HepG2 (cell line): ENCODE data around the gene PLK5. TPM values are rescaled to one million over a fixed set of nuclear protein-coding genes. Genes with fewer than 3 reads are reported as not detected.

Experiments used
- DNMT1 ChIP-seq: sonication (generic); formaldehyde crosslinking; IDR thresholded peaks from 2 replicates; pipeline ENCODE4 v1.5.1; 2020; ENCODE audit warnings: mild to moderate bottlenecking, missing genetic modification reagents
- ELF3 ChIP-seq: IDR thresholded peaks from 2 replicates; pipeline ENCODE4 v1.6.1; 2016; ENCODE audit warnings: missing genetic modification reagents, missing compliant biosample characterization
- ETV5 ChIP-seq: IDR thresholded peaks from 2 replicates; pipeline ENCODE4 v1.6.1; 2018; ENCODE audit warnings: missing biosample characterization, missing genetic modification reagents, inconsistent platforms, borderline replicate concordance
- FOXK1 ChIP-seq: sonication (generic); formaldehyde crosslinking; IDR thresholded peaks from 2 replicates; pipeline ENCODE4 v1.4.0; 2020; ENCODE audit warnings: low read depth, missing genetic modification reagents, borderline replicate concordance
- HNF1A ChIP-seq, 2 experiments: sonication (generic) in 1 of 2; formaldehyde crosslinking in 1 of 2; IDR thresholded peaks; 2 replicates each; pipeline versions ENCODE4 v1.4.0 to v1.6.1; 2016 to 2020; ENCODE audit warnings: borderline replicate concordance in 1 of 2, low read depth in 1 of 2, mild to moderate bottlenecking in 1 of 2, missing genetic modification reagents in 1 of 2
- PPARG ChIP-seq: conservative IDR thresholded peaks from 2 replicates; pipeline ENCODE4 v1.6.1; 2016; ENCODE audit warnings: missing biosample characterization, missing genetic modification reagents
- RAD51 ChIP-seq: fragments of 450-650 bp; IDR thresholded peaks from 2 replicates; pipeline ENCODE4 v1.6.1; 2016; ENCODE audit warnings: borderline replicate concordance
- RXRB ChIP-seq: IDR thresholded peaks from 2 replicates; pipeline ENCODE4 v1.6.1; 2016; ENCODE audit warnings: borderline replicate concordance, missing genetic modification reagents, missing compliant biosample characterization
- SPEN ChIP-seq: sonication (generic); formaldehyde crosslinking; IDR thresholded peaks from 2 replicates; pipeline ENCODE4 v1.5.1; 2020; ENCODE audit warnings: low read depth, mild to moderate bottlenecking, missing genetic modification reagents
- ZFP62 ChIP-seq: sonication (generic); formaldehyde crosslinking; IDR thresholded peaks from 2 replicates; pipeline ENCODE4 v1.4.0; 2020; ENCODE audit warnings: missing genetic modification reagents
- ZKSCAN5 ChIP-seq: sonication (generic); formaldehyde crosslinking; IDR thresholded peaks from 2 replicates; pipeline ENCODE4 v1.5.1; 2020; ENCODE audit warnings: mild to moderate bottlenecking, missing genetic modification reagents
- ZNF253 ChIP-seq: sonication (generic); formaldehyde crosslinking; IDR thresholded peaks from 2 replicates; pipeline ENCODE4 v1.8.0; 2022; ENCODE audit warnings: mild to moderate bottlenecking, missing genetic modification reagents, borderline replicate concordance
- ZNF468 ChIP-seq: sonication (generic); formaldehyde crosslinking; IDR thresholded peaks from 2 replicates; pipeline ENCODE4 v1.8.0; 2022; ENCODE audit warnings: mild to moderate bottlenecking, moderate library complexity, missing genetic modification reagents
- ZNF629 ChIP-seq: sonication (generic); formaldehyde crosslinking; conservative IDR thresholded peaks from 2 replicates; pipeline ENCODE4 v1.5.0; 2020; ENCODE audit warnings: missing genetic modification reagents
- ZNF737 ChIP-seq: sonication (generic); formaldehyde crosslinking; IDR thresholded peaks from 2 replicates; pipeline ENCODE4 v1.5.0; 2020; ENCODE audit warnings: missing genetic modification reagents, mild to moderate bottlenecking, borderline replicate concordance
- ZNF777 ChIP-seq: sonication (generic); formaldehyde crosslinking; IDR thresholded peaks from 2 replicates; pipeline ENCODE4 v1.4.0; 2020; ENCODE audit warnings: missing genetic modification reagents
- polyA plus RNA-seq, 8 experiments: library from polyadenylated mRNA; depleted of rRNA in 3 of 8; stranded (reverse) in 7 of 8; unstranded in 1 of 8; fragments of >200 nt; fragmentation: Illumina TruSeq in 4 of 8; extraction: Trizol in 4 of 8; gene quantifications; 2 replicates each; pipeline versions ENCODE4 v1.2.1 to v1.2.3, GENCODE V29; 2011 to 2016; ENCODE audit warnings: low read depth in 4 of 8, missing spikeins in 1 of 8, mixed read lengths in 1 of 8; ENCODE audit not compliant: insufficient read depth in 1 of 8
- total RNA-seq, 5 experiments: library from RNA; depleted of rRNA; stranded (reverse); fragments of >200 nt; fragmentation: Illumina TruSeq; extraction: Trizol; gene quantifications; 2 replicates each; pipeline ENCODE4 v1.2.3, GENCODE V29; 2016; ENCODE audit warnings: low read depth in 1 of 5
- TF ChIP-seq, protein P1 (sequence below): IDR thresholded peaks from 2 replicates; pipeline ENCODE4 v1.6.1; 2016; ENCODE audit warnings: missing biosample characterization, missing genetic modification reagents, low read depth
- TF ChIP-seq, protein P2 (sequence below): sonication (generic); formaldehyde crosslinking; IDR thresholded peaks from 2 replicates; pipeline ENCODE4 v1.5.1; 2020; ENCODE audit warnings: missing genetic modification reagents, mild to moderate bottlenecking, borderline replicate concordance
- TF ChIP-seq, protein P3 (sequence below): sonication (generic); formaldehyde crosslinking; conservative IDR thresholded peaks from 2 replicates; pipeline ENCODE4 v1.8.0; 2022; ENCODE audit warnings: low read depth, missing genetic modification reagents
- TF ChIP-seq, protein P4 (sequence below): sonication (generic); formaldehyde crosslinking; IDR thresholded peaks from 2 replicates; pipeline ENCODE4 v1.4.0; 2020; ENCODE audit warnings: missing genetic modification reagents, low read depth, mild to moderate bottlenecking, borderline replicate concordance
- TF ChIP-seq, protein P5 (sequence below): IDR thresholded peaks from 2 replicates; pipeline ENCODE4 v1.6.1; 2016; ENCODE audit warnings: low read depth, borderline replicate concordance

The PLK5 gene
- total and polyA plus RNA-seq, 2 of the 13 experiments (the other 11 are each of a cell fraction or from before 2014, with no cell fraction given) = not detected

- TF ChIP-seq ELF3 (no peak), ZNF737 (CRISPR knock-in tag) (no peak), DNMT1 (CRISPR knock-in tag) (no peak), ZNF629 (CRISPR knock-in tag) (no peak), ZNF253 (no peak), ETV5 (CRISPR knock-in tag) (no peak), SPEN (CRISPR knock-in tag) (no peak), PPARG (peak; percentile 39; the same call in 1 of the 2 replicates), RXRB (no peak), ZNF777 (CRISPR knock-in tag) (no peak), ZKSCAN5 (CRISPR knock-in tag) (no peak), ZFP62 (CRISPR knock-in tag) (no peak), ZNF468 (no peak), RAD51 (no peak), FOXK1 (CRISPR knock-in tag) (no peak), HNF1A (IDR thresholded peaks at IDR 0.05; ENCODE audit: low read depth) (0 out of 2 replicates have a peak, but pooled peaks have one; percentile 46), HNF1A (CRISPR knock-in tag; IDR thresholded peaks at IDR 0.05; ENCODE audit: borderline replicate concordance) (peak; percentile 43; the same call in 1 of the 2 replicates)
- TF ChIP-seq, protein P1, sequence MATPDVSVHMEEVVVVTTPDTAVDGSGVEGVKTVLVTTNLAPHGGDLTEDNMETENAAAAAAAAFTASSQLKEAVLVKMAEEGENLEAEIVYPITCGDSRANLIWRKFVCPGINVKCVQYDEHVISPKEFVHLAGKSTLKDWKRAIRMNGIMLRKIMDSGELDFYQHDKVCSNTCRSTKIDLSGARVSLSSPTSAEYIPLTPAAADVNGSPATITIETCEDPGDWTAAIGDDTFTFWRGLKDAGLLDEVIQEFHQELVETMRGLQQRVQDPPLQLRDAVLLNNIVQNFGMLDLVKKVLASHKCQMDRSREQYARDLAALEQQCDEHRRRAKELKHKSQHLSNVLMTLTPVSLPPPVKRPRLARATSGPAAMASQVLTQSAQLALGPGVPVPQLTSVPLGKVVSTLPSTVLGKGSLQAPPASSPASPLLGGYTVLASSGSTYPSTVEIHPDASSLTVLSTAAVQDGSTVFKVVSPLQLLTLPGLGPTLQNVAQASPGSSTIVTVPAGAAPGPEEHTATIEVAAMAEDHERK (CRISPR knock-in tag) = no peak
- TF ChIP-seq, protein P2, sequence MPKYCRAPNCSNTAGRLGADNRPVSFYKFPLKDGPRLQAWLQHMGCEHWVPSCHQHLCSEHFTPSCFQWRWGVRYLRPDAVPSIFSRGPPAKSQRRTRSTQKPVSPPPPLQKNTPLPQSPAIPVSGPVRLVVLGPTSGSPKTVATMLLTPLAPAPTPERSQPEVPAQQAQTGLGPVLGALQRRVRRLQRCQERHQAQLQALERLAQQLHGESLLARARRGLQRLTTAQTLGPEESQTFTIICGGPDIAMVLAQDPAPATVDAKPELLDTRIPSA = no peak
- TF ChIP-seq, protein P3, sequence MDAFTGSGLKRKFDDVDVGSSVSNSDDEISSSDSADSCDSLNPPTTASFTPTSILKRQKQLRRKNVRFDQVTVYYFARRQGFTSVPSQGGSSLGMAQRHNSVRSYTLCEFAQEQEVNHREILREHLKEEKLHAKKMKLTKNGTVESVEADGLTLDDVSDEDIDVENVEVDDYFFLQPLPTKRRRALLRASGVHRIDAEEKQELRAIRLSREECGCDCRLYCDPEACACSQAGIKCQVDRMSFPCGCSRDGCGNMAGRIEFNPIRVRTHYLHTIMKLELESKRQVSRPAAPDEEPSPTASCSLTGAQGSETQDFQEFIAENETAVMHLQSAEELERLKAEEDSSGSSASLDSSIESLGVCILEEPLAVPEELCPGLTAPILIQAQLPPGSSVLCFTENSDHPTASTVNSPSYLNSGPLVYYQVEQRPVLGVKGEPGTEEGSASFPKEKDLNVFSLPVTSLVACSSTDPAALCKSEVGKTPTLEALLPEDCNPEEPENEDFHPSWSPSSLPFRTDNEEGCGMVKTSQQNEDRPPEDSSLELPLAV (CRISPR knock-in tag) = no peak
- TF ChIP-seq, protein P4, sequence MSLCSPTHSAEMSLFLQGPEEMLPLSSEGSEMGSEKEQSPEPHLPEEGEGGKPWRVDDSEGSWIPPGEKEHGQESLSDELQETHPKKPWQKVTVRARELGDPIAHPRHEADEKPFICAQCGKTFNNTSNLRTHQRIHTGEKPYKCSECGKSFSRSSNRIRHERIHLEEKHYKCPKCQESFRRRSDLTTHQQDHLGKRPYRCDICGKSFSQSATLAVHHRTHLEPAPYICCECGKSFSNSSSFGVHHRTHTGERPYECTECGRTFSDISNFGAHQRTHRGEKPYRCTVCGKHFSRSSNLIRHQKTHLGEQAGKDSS (CRISPR knock-in tag) = no peak
- TF ChIP-seq, protein P5, sequence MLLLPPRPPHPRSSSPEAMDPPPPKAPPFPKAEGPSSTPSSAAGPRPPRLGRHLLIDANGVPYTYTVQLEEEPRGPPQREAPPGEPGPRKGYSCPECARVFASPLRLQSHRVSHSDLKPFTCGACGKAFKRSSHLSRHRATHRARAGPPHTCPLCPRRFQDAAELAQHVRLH (CRISPR knock-in tag) = no peak
Observed at GRCh38 chr19:1501200-1501595, 22.7 kb upstream of the PLK5 start (continued).
